SU-DHL-6 (cell line): Measurements from ENCODE around the gene RFC3.

Experiments used
- H2AFZ ChIP-seq: fragments of 200-600 bp; sonication (generic); 2 replicates; pipeline ENCODE4 v1.6.1; 2014; ENCODE audit warnings: low read depth, mild to moderate bottlenecking, moderate library complexity, mixed read lengths, antibody characterized with exemption, low read length; ENCODE audit not compliant: severe bottlenecking
- H3F3A ChIP-seq: fragments of 200-600 bp; shearing (Covaris generic); 2 replicates; pipeline ENCODE4 v1.6.0; 2016; ENCODE audit warnings: antibody characterized with exemption, mild to moderate bottlenecking; ENCODE audit not compliant: insufficient read depth
- H3K27ac ChIP-seq: fragments of 200-600 bp; sonication (generic); 2 replicates; pipeline ENCODE4 v1.5.1; 2016; ENCODE audit warnings: low read depth, mild to moderate bottlenecking, low read length, moderate library complexity, mixed read lengths
- H3K27me3 ChIP-seq: fragments of 200-600 bp; sonication (generic), shearing (Covaris generic); 2 replicates; pipeline ENCODE4 v1.6.0; 2014; ENCODE audit warnings: mild to moderate bottlenecking, low read length
- H3K36me3 ChIP-seq: fragments of 200-600 bp; sonication (generic); 2 replicates; pipeline ENCODE4 v1.6.1; 2014; ENCODE audit warnings: mild to moderate bottlenecking, low read length, mixed read lengths
- H3K4me2 ChIP-seq: fragments of 300-600, 200-600 bp; shearing (Covaris generic), sonication (generic); 2 replicates; pipeline ENCODE4 v1.6.0; 2014; ENCODE audit warnings: low read length, low read depth, mild to moderate bottlenecking; ENCODE audit not compliant: poor library complexity, severe bottlenecking
- H3K4me3 ChIP-seq: fragments of 200-600 bp; sonication (generic); 2 replicates; pipeline ENCODE4 v1.5.1; 2014; ENCODE audit warnings: antibody characterized with exemption, low read length, mild to moderate bottlenecking, mixed read lengths; ENCODE audit not compliant: insufficient read depth, poor library complexity, severe bottlenecking
- H3K79me2 ChIP-seq: fragments of 200-600 bp; sonication (generic); 2 replicates; pipeline ENCODE4 v1.6.1; 2014; ENCODE audit warnings: mild to moderate bottlenecking, low read length, moderate library complexity; ENCODE audit not compliant: insufficient read depth
- H3K9ac ChIP-seq: fragments of 200-600 bp; sonication (generic); 2 replicates; pipeline ENCODE4 v1.7.0; 2014; ENCODE audit warnings: mild to moderate bottlenecking, low read length
- H3K9me2 ChIP-seq: fragments of 200-600 bp; sonication (generic); replicated peaks from 2 replicates; pipeline ENCODE4 v1.6.1; 2014; ENCODE audit warnings: low read length; ENCODE audit not compliant: insufficient read depth
- H3K9me3 ChIP-seq: fragments of 200-600 bp; sonication (generic); 2 replicates; pipeline ENCODE4 v1.6.1; 2014; ENCODE audit warnings: low read length, mixed read lengths; ENCODE audit not compliant: insufficient read depth
- H4K20me1 ChIP-seq: fragments of 200-600 bp; sonication (generic); 2 replicates; pipeline ENCODE4 v1.6.1; 2014; ENCODE audit warnings: low read depth, mild to moderate bottlenecking, antibody characterized with exemption, low read length, moderate library complexity, mixed read lengths
- CTCF ChIP-seq: fragments of 200-600 bp; sonication (generic); IDR thresholded peaks from one replicate; pipeline ENCODE4 v1.5.1; 2017; ENCODE audit warnings: antibody characterized with exemption, mild to moderate bottlenecking, low read length, moderate library complexity; ENCODE audit not compliant: insufficient read depth, poor library complexity, severe bottlenecking
- EZH2phosphoT487 ChIP-seq: fragments of 200-600 bp; sonication (generic), shearing (Covaris generic); conservative IDR thresholded peaks from 2 replicates; pipeline ENCODE4 v1.6.1; 2018; ENCODE audit warnings: mild to moderate bottlenecking, antibody characterized with exemption, low read length, moderate library complexity, mixed read lengths

Gene RFC3

GRCh38 chr13:33794576-33794975, 23.4 kb upstream of the RFC3 start:
- H3F3A ChIP-seq = peaks cover 65% of the 10 kb centered on the region
- H3K9ac ChIP-seq = peak overlapping the region; percentile 26; the same call in 1 of the 2 replicates
- no peaks in the 10 kb centered on the region for H3K79me2 ChIP-seq
- H3K4me2 ChIP-seq = peak overlapping the region; percentile 89
- H3K36me3 ChIP-seq = no peaks in the 10 kb centered on the region
- H4K20me1 ChIP-seq = no peaks in the 10 kb centered on the region
- no peaks in the 10 kb centered on the region for H3K9me2 ChIP-seq
- peak overlapping the region; percentile 85 for H2AFZ ChIP-seq
- no peak overlapping the region for H3K4me3 ChIP-seq
- H3K9me3 ChIP-seq = no peaks in the 10 kb centered on the region
- peak overlapping the region; percentile 97 for H3K27ac ChIP-seq
- no peaks in the 10 kb centered on the region for H3K27me3 ChIP-seq
- TF ChIP-seq EZH2phosphoT487 (no peak), CTCF (no peak)

GRCh38 chr13:33796095-33796494, 21.9 kb upstream of the RFC3 start:
- H3K27ac ChIP-seq = peak overlapping the region; percentile 97
- H4K20me1 ChIP-seq = no peaks in the 10 kb centered on the region
- H3K27me3 ChIP-seq = no peaks in the 10 kb centered on the region
- H2AFZ ChIP-seq = no peak overlapping the region
- H3K79me2 ChIP-seq = no peaks in the 10 kb centered on the region
- H3F3A ChIP-seq = peaks cover 57% of the 10 kb centered on the region
- H3K36me3 ChIP-seq = no peaks in the 10 kb centered on the region
- no peak overlapping the region for H3K4me2 ChIP-seq
- no peak overlapping the region for H3K4me3 ChIP-seq
- no peak overlapping the region for H3K9ac ChIP-seq
- no peaks in the 10 kb centered on the region for H3K9me2 ChIP-seq
- TF ChIP-seq EZH2phosphoT487 (no peak), CTCF (no peak)
- H3K9me3 ChIP-seq = no peaks in the 10 kb centered on the region

- Histone ChIP-seq H2AFZ (peak overlapping the region; percentile 78), H3K79me2 (no peaks in the 10 kb centered on the region), H3K27ac (peak overlapping the region; percentile 75), H3K4me2 (peak overlapping the region; percentile 59), H3K36me3 (no peaks in the 10 kb centered on the region), H3K4me3 (peak overlapping the region; percentile 15), H3K9me3 (no peaks in the 10 kb centered on the region), H3F3A (peaks cover 42% of the 10 kb centered on the region), H3K9me2 (no peaks in the 10 kb centered on the region), H3K9ac (peak overlapping the region; percentile 48), H4K20me1 (no peaks in the 10 kb centered on the region), H3K27me3 (no peaks in the 10 kb centered on the region)
- TF ChIP-seq CTCF (no peak), EZH2phosphoT487 (no peak)
These were observed 20.3 kb upstream of the RFC3 start for GRCh38 chr13:33797622-33798021.

GRCh38 chr13:33798023-33798422, 19.9 kb upstream of the RFC3 start:
- H2AFZ ChIP-seq = peak overlapping the region; percentile 78
- peak overlapping the region; percentile 48 for H3K9ac ChIP-seq
- H3K79me2 ChIP-seq = no peaks in the 10 kb centered on the region
- H3K9me2 ChIP-seq = no peaks in the 10 kb centered on the region
- H4K20me1 ChIP-seq = no peaks in the 10 kb centered on the region
- peak overlapping the region; percentile 75 for H3K27ac ChIP-seq
- H3K27me3 ChIP-seq = no peaks in the 10 kb centered on the region
- H3K36me3 ChIP-seq = no peaks in the 10 kb centered on the region
- TF ChIP-seq EZH2phosphoT487 (no peak), CTCF (no peak)
- peaks cover 38% of the 10 kb centered on the region for H3F3A ChIP-seq
- H3K4me3 ChIP-seq = no peak overlapping the region
- peak overlapping the region; percentile 59 for H3K4me2 ChIP-seq
- no peaks in the 10 kb centered on the region for H3K9me3 ChIP-seq
